Neuron (in vitro differentiated cells): ENCODE data around the gene S100A1.

Experiments
- H2AFZ ChIP-seq: one replicate; pipeline ENCODE4 v1.6.1; 2013; ENCODE audit warnings: low read depth, mild to moderate bottlenecking, inconsistent platforms, low read length, moderate library complexity
- H3K27me3 ChIP-seq: one replicate; pipeline ENCODE4 v1.6.1; 2013; ENCODE audit warnings: low read length; ENCODE audit not compliant: insufficient read depth
- H3K36me3 ChIP-seq: one replicate; pipeline ENCODE4 v1.6.1; 2013; ENCODE audit warnings: low read length; ENCODE audit not compliant: insufficient read depth
- H3K4me1 ChIP-seq: one replicate; pipeline ENCODE4 v1.6.1; 2013; ENCODE audit warnings: low read length; ENCODE audit not compliant: insufficient read depth
- H3K4me3 ChIP-seq: 2 replicates; pipeline ENCODE4 v1.5.1; 2013; ENCODE audit warnings: mild to moderate bottlenecking, low read length, moderate library complexity
- H3K9me3 ChIP-seq: one replicate; pipeline ENCODE4 v1.6.1; 2013; ENCODE audit warnings: low read length

The S100A1 gene

DNA sequence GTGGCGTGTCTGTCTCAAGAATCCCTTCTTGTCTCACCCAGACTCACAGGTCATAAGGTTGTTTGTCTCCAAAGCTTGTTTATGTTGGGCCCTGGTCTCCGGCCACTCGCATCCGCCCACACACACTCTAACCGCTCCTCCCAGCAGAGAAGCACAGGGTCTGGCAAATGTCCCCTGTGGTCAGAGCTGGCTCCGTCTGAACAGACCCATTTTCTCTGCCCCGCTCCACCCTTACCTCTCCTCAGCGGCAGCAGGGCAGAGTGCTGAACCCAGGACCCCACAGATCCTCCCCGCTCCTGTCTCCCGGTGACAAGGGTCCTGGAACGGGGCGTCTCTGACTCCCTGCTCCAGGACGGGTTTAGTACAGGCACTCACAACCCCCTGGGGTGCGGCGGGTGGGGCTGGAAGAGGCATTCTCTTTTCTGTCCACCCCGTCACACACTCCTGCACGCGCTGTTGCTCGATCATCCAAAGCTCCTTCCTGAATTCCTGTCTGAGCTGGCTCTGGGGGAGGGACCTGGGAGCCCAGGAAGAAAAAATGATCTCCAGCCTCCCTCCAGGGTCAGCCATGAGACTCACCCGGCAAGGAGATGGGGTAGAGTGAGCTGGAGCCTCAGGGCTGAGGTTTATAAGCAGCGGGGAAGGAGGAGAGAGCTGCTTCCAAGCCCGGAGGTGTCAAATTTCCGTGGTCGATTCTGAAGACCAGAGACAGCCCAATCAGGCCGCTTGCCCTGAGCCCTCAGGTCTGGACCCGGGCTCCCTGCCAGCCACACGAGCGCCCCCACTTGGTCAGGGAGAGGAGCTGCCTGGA, 1.1 kb upstream of the S100A1 start, which contains the start of gene S100A13:
Gene S100A13, minus strand, starts transcription at position 602 of the 811 bp plus-strand sequence. CDS start 1,033 bp downstream, outside the sequence.
- Histone ChIP-seq H3K4me1 (peaks cover 16% of the 10 kb centered on the region), H3K4me3 (peak within 1 kb of the TSS; percentile 58), H2AFZ (peak within 1 kb of the TSS; percentile 62)

DNA sequence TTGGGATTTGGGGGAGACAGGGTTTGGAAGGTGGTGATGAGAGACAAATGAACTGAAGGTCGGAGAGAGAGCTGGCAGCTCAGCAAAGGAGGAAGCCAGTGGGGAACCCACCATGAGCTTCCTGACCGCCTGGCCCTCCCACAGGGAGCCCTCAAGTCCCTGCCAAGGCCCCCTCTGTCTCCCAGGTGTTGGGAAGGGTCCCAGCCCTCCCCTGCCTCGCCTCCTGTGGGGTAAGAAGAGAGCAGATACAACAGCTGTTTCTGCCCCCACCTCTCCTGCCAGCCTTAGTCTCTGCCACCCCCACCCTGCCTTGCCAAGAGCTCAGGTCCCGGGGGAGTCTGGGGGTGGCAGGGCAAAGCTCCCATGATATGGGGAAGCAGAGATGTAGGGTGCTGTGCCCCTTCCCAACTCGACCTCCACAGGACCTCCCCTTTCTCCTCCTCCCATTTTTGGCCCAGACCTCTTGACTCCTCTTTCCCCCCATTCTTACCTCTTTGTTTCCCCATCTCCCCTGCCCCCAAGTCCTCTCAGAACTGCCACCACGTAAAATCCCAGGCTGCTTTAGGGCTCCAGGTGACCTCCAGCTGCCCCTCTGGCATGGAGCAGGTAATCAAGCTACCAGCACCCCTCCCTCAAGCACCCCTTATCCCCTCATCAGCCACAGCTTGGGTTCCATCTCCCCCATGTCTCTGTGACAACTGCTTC, 556 bp downstream of the S100A1 start:
- Histone ChIP-seq H3K9me3 (no peaks in the 10 kb centered on the region), H3K4me3 (no peak overlapping the region), H2AFZ (no peak overlapping the region), H3K4me1 (peaks cover 16% of the 10 kb centered on the region), H3K27me3 (no peaks in the 10 kb centered on the region), H3K36me3 (peaks cover 5% of the 10 kb centered on the region)

More for the DNA sequence above, 1.1 kb upstream of the S100A1 start, which contains the start of gene S100A13:
- no peaks in the 10 kb centered on the region for H3K27me3 ChIP-seq
- no peaks in the 10 kb centered on the region for H3K9me3 ChIP-seq
- peaks cover 5% of the 10 kb centered on the region for H3K36me3 ChIP-seq

GRCh38 chr1:153629343-153629665, 1.1 kb downstream of the S100A1 start:
- Histone ChIP-seq H3K27me3 (no peaks in the 10 kb centered on the region), H3K9me3 (no peaks in the 10 kb centered on the region), H3K4me3 (no peak overlapping the region), H3K36me3 (peaks cover 5% of the 10 kb centered on the region), H3K4me1 (peaks cover 16% of the 10 kb centered on the region), H2AFZ (no peak overlapping the region)

DNA sequence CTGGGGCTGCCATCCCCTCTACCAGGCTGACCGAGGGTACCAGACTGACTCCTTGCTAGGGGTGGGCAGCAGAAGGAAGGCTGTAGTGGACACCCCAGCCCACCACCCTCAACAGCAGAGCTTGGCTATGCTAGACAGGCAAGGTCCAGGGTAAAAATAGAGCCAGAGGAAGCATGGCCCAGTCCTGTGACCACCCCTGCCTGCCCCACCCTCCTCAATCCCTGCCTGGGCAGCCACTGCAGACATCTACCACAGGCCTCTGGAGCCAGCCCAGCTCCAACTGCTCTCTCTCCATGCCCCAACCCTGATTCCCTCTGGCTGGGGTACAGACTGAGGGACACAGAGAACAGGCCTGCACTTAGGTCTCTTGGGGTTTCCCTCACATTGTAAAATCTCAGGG, 1.7 kb downstream of the S100A1 start:
- Histone ChIP-seq H3K27me3 (no peaks in the 10 kb centered on the region), H3K4me1 (peaks cover 16% of the 10 kb centered on the region), H3K9me3 (no peaks in the 10 kb centered on the region), H3K36me3 (peaks cover 5% of the 10 kb centered on the region), H2AFZ (no peak overlapping the region), H3K4me3 (no peak overlapping the region)

- H3K9me3 ChIP-seq: no peaks in the 10 kb centered on the region
- H3K4me1 ChIP-seq: peaks cover 19% of the 10 kb centered on the region
- peaks cover 5% of the 10 kb centered on the region for H3K36me3 ChIP-seq
- no peak overlapping the region for H3K4me3 ChIP-seq
- H3K27me3 ChIP-seq: no peaks in the 10 kb centered on the region
- H2AFZ ChIP-seq: no peak overlapping the region
These were observed 2.1 kb downstream of the S100A1 start for GRCh38 chr1:153630384-153630783.

DNA sequence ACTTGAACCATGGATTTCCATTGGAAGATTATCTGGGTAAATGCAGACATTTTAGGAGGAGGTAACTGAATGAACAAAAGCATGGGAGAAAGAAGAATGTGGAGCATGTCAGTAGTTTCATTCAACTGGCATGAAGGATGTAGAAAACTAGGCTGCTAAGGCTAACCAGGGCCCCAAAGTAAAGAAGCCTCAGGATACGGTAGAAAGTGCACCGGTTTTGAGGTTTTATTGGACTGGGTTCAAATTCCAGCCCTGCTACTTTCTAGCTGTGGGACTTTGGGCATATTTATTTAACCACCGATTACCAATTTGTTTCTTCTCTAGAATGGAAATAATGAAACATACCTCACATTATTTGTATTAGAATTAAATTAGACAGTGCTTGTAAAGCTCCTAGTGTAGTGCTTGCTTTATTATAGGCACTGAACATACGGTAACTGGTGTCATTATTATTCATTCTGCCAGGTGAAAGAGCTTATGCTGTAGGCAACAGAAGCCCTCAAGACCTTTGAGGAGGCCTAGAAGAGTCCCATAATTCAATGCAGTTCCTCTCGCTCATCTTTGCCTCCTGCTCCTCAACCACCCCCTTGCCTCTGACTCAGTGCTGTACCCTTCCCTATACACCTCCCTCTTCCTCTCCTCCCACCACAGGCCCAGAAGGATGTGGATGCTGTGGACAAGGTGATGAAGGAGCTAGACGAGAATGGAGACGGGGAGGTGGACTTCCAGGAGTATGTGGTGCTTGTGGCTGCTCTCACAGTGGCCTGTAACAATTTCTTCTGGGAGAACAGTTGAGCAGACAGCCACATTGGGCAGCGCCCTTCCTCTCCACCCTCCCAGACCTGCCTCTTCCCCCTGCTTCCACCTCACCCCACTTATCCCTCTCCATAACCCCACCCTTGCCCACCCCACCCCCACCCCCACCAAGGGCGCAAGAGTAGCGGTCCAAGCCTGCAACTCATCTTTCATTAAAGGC, 3.1 kb downstream of the S100A1 start:
- Histone ChIP-seq H3K36me3 (peaks cover 10% of the 10 kb centered on the region), H3K27me3 (no peaks in the 10 kb centered on the region), H3K4me3 (no peak overlapping the region), H3K9me3 (no peaks in the 10 kb centered on the region), H2AFZ (no peak overlapping the region), H3K4me1 (peaks cover 17% of the 10 kb centered on the region)

DNA sequence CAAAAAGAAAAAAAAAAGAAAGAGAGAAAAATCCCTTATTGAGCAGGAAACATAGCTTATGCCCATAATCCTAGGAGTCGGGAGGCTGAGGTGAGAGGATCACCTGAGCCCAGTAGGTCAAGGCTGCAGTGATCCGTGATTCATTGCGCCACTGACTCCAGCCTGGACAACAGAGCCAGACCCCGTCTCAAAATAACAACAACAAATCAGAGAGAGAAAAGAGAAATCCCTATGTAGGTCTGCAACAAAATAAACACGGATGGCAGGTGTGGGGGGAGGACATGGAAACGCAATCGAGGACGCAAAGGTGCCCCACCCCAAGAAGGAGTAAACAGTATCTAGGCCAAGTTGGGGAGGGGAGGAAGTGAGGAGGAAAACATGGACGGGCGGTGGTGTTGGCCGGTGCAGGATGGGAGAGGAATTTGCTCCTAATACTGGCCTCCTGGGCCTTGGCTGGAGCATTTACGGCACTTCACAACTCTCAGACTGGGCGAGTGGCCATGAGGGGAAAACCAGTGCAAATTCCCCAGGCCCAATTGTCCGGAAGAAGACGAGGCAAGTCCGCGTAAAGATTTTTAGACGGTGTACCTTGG, 5.0 kb downstream of the S100A1 start:
- Histone ChIP-seq H2AFZ (no peak overlapping the region), H3K36me3 (peaks cover 29% of the 10 kb centered on the region), H3K4me1 (peaks cover 3% of the 10 kb centered on the region), H3K27me3 (no peaks in the 10 kb centered on the region), H3K4me3 (peak overlapping the region; percentile 95), H3K9me3 (no peaks in the 10 kb centered on the region)

GRCh38 chr1:153633754-153634665, 5.8 kb downstream of the S100A1 start, which contains the start of gene CHTOP:
CHTOP (plus strand) TSS chr1:153634066; CDS start chr1:153636589, 2,523 bp downstream.
- Histone ChIP-seq H3K9me3 (no peaks in the 10 kb centered on the region), H3K4me3 (peak within 1 kb of the TSS; percentile 95), H3K4me1 (peaks cover 3% of the 10 kb centered on the region), H2AFZ (no peak within 1 kb of the TSS), H3K36me3 (peaks cover 37% of the 10 kb centered on the region), H3K27me3 (no peaks in the 10 kb centered on the region)

DNA sequence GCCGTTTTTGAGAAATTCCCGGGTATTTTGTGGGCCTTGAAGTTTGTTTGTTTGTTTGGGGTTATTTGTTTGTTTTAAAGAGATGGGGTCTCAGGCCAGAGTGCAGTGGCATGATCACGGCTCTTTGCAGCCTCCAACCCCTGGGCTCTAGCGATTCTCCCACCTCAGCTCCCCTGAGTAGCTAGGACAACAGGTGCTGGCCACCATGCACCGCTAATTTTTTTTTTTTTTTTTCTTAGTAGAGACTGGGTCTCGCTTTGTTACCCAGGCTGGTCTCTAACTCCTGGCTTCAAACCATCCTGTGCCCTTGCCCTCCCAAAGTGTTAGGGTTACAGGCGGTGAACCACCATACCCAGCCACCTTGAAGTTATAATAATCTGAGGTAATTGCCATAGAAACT, 7.6 kb downstream of the S100A1 start:
- peak overlapping the region; percentile 95 for H3K4me3 ChIP-seq
- peaks cover 55% of the 10 kb centered on the region for H3K36me3 ChIP-seq
- H3K9me3 ChIP-seq: no peaks in the 10 kb centered on the region
- no peaks in the 10 kb centered on the region for H3K27me3 ChIP-seq
- H3K4me1 ChIP-seq: peaks cover 3% of the 10 kb centered on the region
- no peak overlapping the region for H2AFZ ChIP-seq

- H2AFZ ChIP-seq: no peak overlapping the region
- peaks cover 3% of the 10 kb centered on the region for H3K4me1 ChIP-seq
- H3K36me3 ChIP-seq: peaks cover 59% of the 10 kb centered on the region
- no peaks in the 10 kb centered on the region for H3K27me3 ChIP-seq
- no peaks in the 10 kb centered on the region for H3K9me3 ChIP-seq
- no peak overlapping the region for H3K4me3 ChIP-seq
These were observed 8.1 kb downstream of the S100A1 start for GRCh38 chr1:153636312-153636711.

GRCh38 chr1:153638261-153638660, 10.0 kb downstream of the S100A1 start:
- H3K4me3 ChIP-seq: no peak overlapping the region
- peaks cover 3% of the 10 kb centered on the region for H3K4me1 ChIP-seq
- H3K36me3 ChIP-seq: peaks cover 79% of the 10 kb centered on the region

More at GRCh38 chr1:153638261-153638660, 10.0 kb downstream of the S100A1 start:
- Histone ChIP-seq H2AFZ (no peak overlapping the region), H3K27me3 (no peaks in the 10 kb centered on the region), H3K9me3 (no peaks in the 10 kb centered on the region)
